Measurements from ENCODE around the gene RBM47. TPM values are rescaled to one million over a fixed set of nuclear protein-coding genes. Genes with fewer than 3 reads are reported as not detected.
A peak's percentile ranks its signal among the peaks of the same experiment; 100 is the strongest.

Gene RBM47
- total RNA-seq, 1 experiment from 2014 or later: 78.0 TPM

GRCh38 chr4:40380647-40381046 is 249.0 kb downstream of the RBM47 start:
- Histone ChIP-seq H3K27me3 (ENCODE audit: insufficient read depth, low read depth) (no peaks in the 10 kb centered on the region), H2AFZ (no peak overlapping the region), H3K9me2 (ENCODE audit: insufficient read depth) (no peaks in the 10 kb centered on the region), H4K20me1 (ENCODE audit: insufficient read depth) (no peaks in the 10 kb centered on the region), H3K9me3 (ENCODE audit: insufficient read depth, low read depth) (no peaks in the 10 kb centered on the region), H3K79me2 (ENCODE audit: low read depth) (no peaks in the 10 kb centered on the region), H3K36me3 (ENCODE audit: low read depth) (no peaks in the 10 kb centered on the region), H3K4me3 (no peak overlapping the region), H3K4me1 (replicated peaks; ENCODE audit: insufficient read depth) (peaks cover 33% of the 10 kb centered on the region), H3F3A (ENCODE audit: insufficient read depth, low read depth) (peaks cover 22% of the 10 kb centered on the region), H3K27ac (no peak overlapping the region), H3K4me2 (no peak overlapping the region)
- ChIA-PET POLR2A (ENCODE audit: unreplicated experiment) (no interaction called here), CTCF (no interaction called here)
- no TSS peak for BruUV-seq (replicated peaks)
- no peak for DNase-seq
- intact Hi-C loops (cut with micrococcal nuclease; ENCODE audit: unreplicated experiment): no loop called here
- TF ChIP-seq EZH2 (IDR thresholded peaks at IDR 0.05; ENCODE audit: low read depth) (no peak), CTCF (conservative IDR thresholded peaks at IDR 0.05) (no peak)

GRCh38 chr4:40379248-40379647 is 250.4 kb downstream of the RBM47 start:
- Histone ChIP-seq H3K9me2 (ENCODE audit: insufficient read depth) (no peaks in the 10 kb centered on the region), H3K79me2 (ENCODE audit: low read depth) (no peaks in the 10 kb centered on the region), H3K4me1 (replicated peaks; ENCODE audit: insufficient read depth) (peaks cover 33% of the 10 kb centered on the region), H4K20me1 (ENCODE audit: insufficient read depth) (no peaks in the 10 kb centered on the region), H3K27ac (no peak overlapping the region), H2AFZ (no peak overlapping the region), H3K36me3 (ENCODE audit: low read depth) (no peaks in the 10 kb centered on the region), H3K27me3 (ENCODE audit: insufficient read depth, low read depth) (no peaks in the 10 kb centered on the region), H3F3A (ENCODE audit: insufficient read depth, low read depth) (peaks cover 22% of the 10 kb centered on the region), H3K4me2 (no peak overlapping the region), H3K4me3 (no peak overlapping the region), H3K9me3 (ENCODE audit: insufficient read depth, low read depth) (no peaks in the 10 kb centered on the region)
- ChIA-PET POLR2A (ENCODE audit: unreplicated experiment) (no interaction called here), CTCF (interaction anchor here (0.6 kb wide), 1 partner anchor 28 kb away, joined by 3 read pairs; no protein-coding TSS in a partner anchor)
- no TSS peak for BruUV-seq (replicated peaks)
- DNase-seq: no peak
- TF ChIP-seq EZH2 (IDR thresholded peaks at IDR 0.05; ENCODE audit: low read depth) (no peak), CTCF (conservative IDR thresholded peaks at IDR 0.05) (no peak)
- intact Hi-C loops (cut with micrococcal nuclease; ENCODE audit: unreplicated experiment): no loop called here

GRCh38 chr4:40378619-40379018 is 251.0 kb downstream of the RBM47 start:
- H3K9me2 ChIP-seq (ENCODE audit: insufficient read depth): no peaks in the 10 kb centered on the region
- no peaks in the 10 kb centered on the region for H3K79me2 ChIP-seq (ENCODE audit: low read depth)
- CTCF ChIA-PET: interaction anchor here (0.6 kb wide), 1 partner anchor 28 kb away, joined by 3 read pairs; no protein-coding TSS in a partner anchor
- intact Hi-C loops (cut with micrococcal nuclease; ENCODE audit: unreplicated experiment): loop anchor here (1.0 kb wide), 1 partner anchor 341 kb away; no protein-coding TSS in a partner anchor
- peak overlapping the region; percentile 85 for H3K27ac ChIP-seq
- no peaks in the 10 kb centered on the region for H3K9me3 ChIP-seq (ENCODE audit: insufficient read depth, low read depth)
- H3K4me3 ChIP-seq: no peak overlapping the region
- no peaks in the 10 kb centered on the region for H3K27me3 ChIP-seq (ENCODE audit: insufficient read depth, low read depth)
- H4K20me1 ChIP-seq (ENCODE audit: insufficient read depth): no peaks in the 10 kb centered on the region
- peaks cover 22% of the 10 kb centered on the region for H3F3A ChIP-seq (ENCODE audit: insufficient read depth, low read depth)
- no TSS peak for BruUV-seq (replicated peaks)
- peaks cover 33% of the 10 kb centered on the region for H3K4me1 ChIP-seq (replicated peaks; ENCODE audit: insufficient read depth)
- peak overlapping the region; percentile 32 for H3K4me2 ChIP-seq
- H2AFZ ChIP-seq: no peak overlapping the region
- no peak for DNase-seq
- no peak for TF ChIP-seq EZH2 (IDR thresholded peaks at IDR 0.05; ENCODE audit: low read depth)
- TF ChIP-seq CTCF (conservative IDR thresholded peaks at IDR 0.05): no peak
- no peaks in the 10 kb centered on the region for H3K36me3 ChIP-seq (ENCODE audit: low read depth)
- POLR2A ChIA-PET (ENCODE audit: unreplicated experiment): interaction anchor here (0.6 kb wide), 1 partner anchor 295 kb away, joined by 3 read pairs; no protein-coding TSS in a partner anchor
